B cell (primary cell): ENCODE data around the gene GOLPH3.

Experiments
- EZH2 ChIP-seq: IDR thresholded peaks from 2 replicates; pipeline ENCODE4 v1.6.1; 2012; ENCODE audit warnings: borderline replicate concordance, low read depth, mild to moderate bottlenecking, moderate library complexity, low read length; ENCODE audit not compliant: insufficient read depth, poor library complexity, severe bottlenecking
- TF ChIP-seq, protein P1 (sequence below): fragments of 200-600 bp; IDR thresholded peaks from one replicate; pipeline ENCODE4 v1.8.0; 2022; ENCODE audit warnings: antibody characterized with exemption, mild to moderate bottlenecking

- TF ChIP-seq, protein P1, sequence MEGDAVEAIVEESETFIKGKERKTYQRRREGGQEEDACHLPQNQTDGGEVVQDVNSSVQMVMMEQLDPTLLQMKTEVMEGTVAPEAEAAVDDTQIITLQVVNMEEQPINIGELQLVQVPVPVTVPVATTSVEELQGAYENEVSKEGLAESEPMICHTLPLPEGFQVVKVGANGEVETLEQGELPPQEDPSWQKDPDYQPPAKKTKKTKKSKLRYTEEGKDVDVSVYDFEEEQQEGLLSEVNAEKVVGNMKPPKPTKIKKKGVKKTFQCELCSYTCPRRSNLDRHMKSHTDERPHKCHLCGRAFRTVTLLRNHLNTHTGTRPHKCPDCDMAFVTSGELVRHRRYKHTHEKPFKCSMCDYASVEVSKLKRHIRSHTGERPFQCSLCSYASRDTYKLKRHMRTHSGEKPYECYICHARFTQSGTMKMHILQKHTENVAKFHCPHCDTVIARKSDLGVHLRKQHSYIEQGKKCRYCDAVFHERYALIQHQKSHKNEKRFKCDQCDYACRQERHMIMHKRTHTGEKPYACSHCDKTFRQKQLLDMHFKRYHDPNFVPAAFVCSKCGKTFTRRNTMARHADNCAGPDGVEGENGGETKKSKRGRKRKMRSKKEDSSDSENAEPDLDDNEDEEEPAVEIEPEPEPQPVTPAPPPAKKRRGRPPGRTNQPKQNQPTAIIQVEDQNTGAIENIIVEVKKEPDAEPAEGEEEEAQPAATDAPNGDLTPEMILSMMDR: no peak
- no peak for TF ChIP-seq EZH2
Measured at GRCh38 chr5:32202394-32202793, 28.3 kb upstream of the GOLPH3 start.
